ENCODE results near the gene NTF3.
A peak's percentile ranks its signal among the peaks of the same experiment; 100 is the strongest.

Gene NTF3

DNA sequence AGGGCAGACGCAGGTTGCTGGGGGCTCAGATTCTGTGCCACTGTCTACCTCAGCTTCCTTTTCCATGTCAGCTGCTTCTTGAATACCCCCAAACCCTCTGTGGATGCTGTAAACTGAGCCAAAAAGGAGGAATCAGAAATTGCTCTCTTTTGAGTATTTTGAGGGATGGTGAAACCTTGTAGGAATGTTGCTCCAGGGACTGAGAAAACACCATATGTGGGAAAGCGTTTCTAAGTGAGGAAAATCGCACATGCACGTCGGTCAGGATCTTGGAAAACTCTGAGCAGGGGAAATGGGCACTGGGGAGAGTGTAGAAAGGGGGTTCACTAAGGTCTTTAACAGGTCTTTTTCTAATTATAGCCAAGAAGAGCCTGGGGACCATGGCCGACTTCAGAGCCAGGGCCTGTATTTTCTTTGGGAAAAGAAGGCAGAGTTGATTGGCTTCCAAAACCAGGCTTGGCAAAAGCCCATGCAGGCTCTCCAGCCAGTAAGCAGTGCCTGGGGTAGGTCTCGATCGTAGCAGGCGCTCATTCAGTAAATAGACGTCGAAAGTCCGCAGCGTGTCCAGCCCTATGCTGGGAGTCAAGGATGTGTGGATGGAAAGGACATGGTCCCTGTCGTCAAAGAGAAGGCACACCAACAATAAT lies 58.0 kb downstream of the NTF3 start:
- no peak overlapping the region for H3K4me3 ChIP-seq (ENCODE audit: control insufficient read depth, low read depth, low read length)
- no peak for DNase-seq (ENCODE audit: low read depth)
- TF ChIP-seq, protein P1, sequence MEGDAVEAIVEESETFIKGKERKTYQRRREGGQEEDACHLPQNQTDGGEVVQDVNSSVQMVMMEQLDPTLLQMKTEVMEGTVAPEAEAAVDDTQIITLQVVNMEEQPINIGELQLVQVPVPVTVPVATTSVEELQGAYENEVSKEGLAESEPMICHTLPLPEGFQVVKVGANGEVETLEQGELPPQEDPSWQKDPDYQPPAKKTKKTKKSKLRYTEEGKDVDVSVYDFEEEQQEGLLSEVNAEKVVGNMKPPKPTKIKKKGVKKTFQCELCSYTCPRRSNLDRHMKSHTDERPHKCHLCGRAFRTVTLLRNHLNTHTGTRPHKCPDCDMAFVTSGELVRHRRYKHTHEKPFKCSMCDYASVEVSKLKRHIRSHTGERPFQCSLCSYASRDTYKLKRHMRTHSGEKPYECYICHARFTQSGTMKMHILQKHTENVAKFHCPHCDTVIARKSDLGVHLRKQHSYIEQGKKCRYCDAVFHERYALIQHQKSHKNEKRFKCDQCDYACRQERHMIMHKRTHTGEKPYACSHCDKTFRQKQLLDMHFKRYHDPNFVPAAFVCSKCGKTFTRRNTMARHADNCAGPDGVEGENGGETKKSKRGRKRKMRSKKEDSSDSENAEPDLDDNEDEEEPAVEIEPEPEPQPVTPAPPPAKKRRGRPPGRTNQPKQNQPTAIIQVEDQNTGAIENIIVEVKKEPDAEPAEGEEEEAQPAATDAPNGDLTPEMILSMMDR (IDR thresholded peaks at IDR 0.05; ENCODE audit: control insufficient read depth, insufficient read depth, low read depth, low read length, missing control alignments): no peak

DNA sequence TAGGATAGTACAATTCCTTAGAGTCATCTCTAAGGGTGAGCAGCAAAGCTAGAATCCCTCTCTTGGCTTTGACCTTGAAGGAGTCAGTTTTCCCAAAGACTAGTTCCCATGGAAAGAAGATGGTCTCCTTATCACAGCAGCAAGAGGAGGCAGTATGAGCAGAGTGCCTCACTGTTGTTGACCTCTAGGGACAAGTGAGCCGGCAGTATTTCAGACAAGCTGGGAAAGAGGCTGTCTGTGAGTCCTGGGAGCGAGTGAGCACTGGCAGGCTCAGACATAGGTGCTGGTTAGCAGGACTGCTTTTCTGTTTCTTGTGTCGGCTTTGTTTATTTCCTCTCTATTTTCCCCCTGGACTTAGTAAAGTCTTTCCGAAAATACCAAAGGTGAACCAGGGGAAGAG lies 60.7 kb downstream of the NTF3 start:
- H3K4me3 ChIP-seq (ENCODE audit: control insufficient read depth, low read depth, low read length): no peak overlapping the region
- no peak for DNase-seq (ENCODE audit: low read depth)
- TF ChIP-seq, protein P1 (IDR thresholded peaks at IDR 0.05; ENCODE audit: control insufficient read depth, insufficient read depth, low read depth, low read length, missing control alignments): no peak

DNA sequence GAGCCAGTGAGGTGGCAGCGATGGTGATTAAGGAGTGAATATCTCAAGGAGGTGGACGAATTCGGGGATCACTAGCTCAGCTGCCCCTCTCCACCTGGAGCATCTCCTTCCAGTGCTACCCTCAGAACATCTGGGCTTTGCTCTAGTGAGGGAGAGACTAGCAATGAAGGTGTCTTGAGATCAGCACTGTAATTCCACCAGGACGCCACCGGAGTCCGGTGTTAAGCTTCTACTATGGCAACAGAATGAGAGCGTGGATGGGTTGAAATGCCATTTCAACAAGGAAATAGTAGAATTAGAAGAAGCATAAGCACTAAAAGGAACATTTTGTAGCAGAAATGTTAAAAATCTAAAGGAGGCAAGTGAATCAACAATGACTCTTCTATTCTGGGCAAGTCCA lies 61.1 kb downstream of the NTF3 start:
- TF ChIP-seq, protein P1 (IDR thresholded peaks at IDR 0.05; ENCODE audit: control insufficient read depth, insufficient read depth, low read depth, low read length, missing control alignments): peak; percentile 31
- no peak overlapping the region for H3K4me3 ChIP-seq (ENCODE audit: control insufficient read depth, low read depth, low read length)
- no peak for DNase-seq (ENCODE audit: low read depth)

DNA sequence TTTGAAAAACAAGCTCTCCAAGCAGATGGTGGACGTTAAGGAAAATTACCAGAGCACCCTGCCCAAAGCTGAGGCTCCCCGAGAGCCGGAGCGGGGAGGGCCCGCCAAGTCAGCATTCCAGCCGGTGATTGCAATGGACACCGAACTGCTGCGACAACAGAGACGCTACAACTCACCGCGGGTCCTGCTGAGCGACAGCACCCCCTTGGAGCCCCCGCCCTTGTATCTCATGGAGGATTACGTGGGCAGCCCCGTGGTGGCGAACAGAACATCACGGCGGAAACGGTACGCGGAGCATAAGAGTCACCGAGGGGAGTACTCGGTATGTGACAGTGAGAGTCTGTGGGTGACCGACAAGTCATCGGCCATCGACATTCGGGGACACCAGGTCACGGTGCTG lies 62.4 kb downstream of the NTF3 start:
- TF ChIP-seq, protein P1 (IDR thresholded peaks at IDR 0.05; ENCODE audit: control insufficient read depth, insufficient read depth, low read depth, low read length, missing control alignments): no peak
- H3K4me3 ChIP-seq (ENCODE audit: control insufficient read depth, low read depth, low read length): no peak overlapping the region

DNA sequence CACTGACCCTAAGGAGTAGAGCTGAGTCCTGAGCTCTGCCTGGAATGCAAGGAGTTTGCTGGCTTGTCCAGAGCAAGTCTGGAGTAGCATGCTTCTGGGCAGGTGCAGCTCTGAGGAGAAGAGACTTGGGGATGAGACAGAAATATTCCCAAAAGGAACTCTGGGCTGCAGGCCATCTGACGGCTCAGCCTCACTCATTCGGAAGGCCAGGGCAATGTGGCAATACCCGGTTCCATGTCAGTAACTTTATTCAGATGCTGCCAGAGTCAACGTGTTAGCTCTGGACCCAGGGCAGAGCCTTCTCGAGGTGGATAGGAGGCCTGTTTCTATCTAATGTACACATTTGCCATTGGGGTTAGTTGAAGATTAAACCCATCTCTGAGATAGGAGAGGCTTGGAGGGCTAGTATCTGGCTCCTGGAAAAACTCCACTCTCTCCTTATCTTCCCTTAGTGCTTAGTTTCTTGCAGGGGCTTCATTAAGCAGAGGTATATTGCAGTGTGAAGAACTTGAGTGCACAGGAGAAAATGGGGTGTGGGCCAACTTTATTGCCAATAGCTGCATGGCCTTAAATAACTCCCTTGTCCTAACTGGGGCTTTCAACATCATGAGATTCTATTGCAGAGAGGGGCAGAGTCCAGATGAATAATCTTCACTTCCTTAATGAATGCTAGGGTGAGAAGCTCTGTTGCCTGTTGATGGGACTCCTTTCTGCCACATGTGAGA lies 65.6 kb downstream of the NTF3 start:
- H3K4me3 ChIP-seq (ENCODE audit: control insufficient read depth, low read depth, low read length): no peak overlapping the region
- DNase-seq (ENCODE audit: low read depth): no peak
- TF ChIP-seq, protein P1 (IDR thresholded peaks at IDR 0.05; ENCODE audit: control insufficient read depth, insufficient read depth, low read depth, low read length, missing control alignments): no peak

More for the DNA sequence above, 62.4 kb downstream of the NTF3 start:
- no peak for DNase-seq (ENCODE audit: low read depth)

DNA sequence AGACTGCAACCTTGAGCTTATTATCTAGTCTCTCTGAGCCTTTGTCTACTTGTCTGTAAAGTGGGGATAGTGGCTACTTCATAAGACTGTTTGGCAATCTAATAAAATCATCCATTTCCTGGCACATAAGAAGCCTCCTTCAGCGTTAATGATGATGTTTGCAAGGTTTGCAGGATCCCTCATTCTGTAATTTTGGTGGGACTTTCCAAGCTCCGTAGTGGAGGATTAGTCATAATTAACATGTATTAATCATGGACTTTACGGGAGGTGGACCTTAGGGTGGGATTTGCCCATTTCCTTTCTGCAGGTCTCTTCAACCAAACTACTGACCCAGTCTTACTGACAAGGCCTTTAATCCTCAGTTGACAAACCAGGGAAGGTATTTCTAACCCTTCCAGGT lies 66.2 kb downstream of the NTF3 start:
- no peak for DNase-seq (ENCODE audit: low read depth)
- no peak overlapping the region for H3K4me3 ChIP-seq (ENCODE audit: control insufficient read depth, low read depth, low read length)
- TF ChIP-seq, protein P1 (IDR thresholded peaks at IDR 0.05; ENCODE audit: control insufficient read depth, insufficient read depth, low read depth, low read length, missing control alignments): no peak
